ENCODE data around the gene TBX19. TPM values are rescaled to one million over a fixed set of nuclear protein-coding genes. Genes with fewer than 3 reads are reported as not detected.

The TBX19 gene
- total and polyA plus RNA-seq, 2 experiments from 2014 or later = 1.4 to 1.7 TPM

GRCh38 chr1:168288311-168289052, 7.8 kb downstream of the TBX19 start:
- peak in 1 of 2 donors; percentile 64 for DNase-seq (ENCODE audit: low read depth in 1 of 2, low spot score in 1 of 2)
- Histone ChIP-seq H3K27ac (no peak overlapping the region), H3K36me3 (no peaks in the 10 kb centered on the region), H3K9me3 (ENCODE audit: low read depth) (no peaks in the 10 kb centered on the region), H3K27me3 (no peaks in the 10 kb centered on the region), H3K4me1 (ENCODE audit: low read depth) (no peaks in the 10 kb centered on the region), H3K4me3 (no peak overlapping the region)
- no peak for TF ChIP-seq CTCF (IDR thresholded peaks at IDR 0.05; ENCODE audit: low read depth, low read length)

GRCh38 chr1:168291222-168291837, 10.7 kb downstream of the TBX19 start:
- no peak for DNase-seq (ENCODE audit: low read depth in 1 of 2, low spot score in 1 of 2)
- Histone ChIP-seq H3K4me3 (no peak overlapping the region), H3K9me3 (ENCODE audit: low read depth) (no peaks in the 10 kb centered on the region), H3K27ac (no peak overlapping the region), H3K36me3 (no peaks in the 10 kb centered on the region), H3K4me1 (ENCODE audit: low read depth) (no peaks in the 10 kb centered on the region), H3K27me3 (no peaks in the 10 kb centered on the region)
- no peak for TF ChIP-seq CTCF (IDR thresholded peaks at IDR 0.05; ENCODE audit: low read depth, low read length)

- H3K27ac ChIP-seq = no peak overlapping the region
- DNase-seq (ENCODE audit: low read depth in 1 of 2, low spot score in 1 of 2) = peak in 1 of 2 donors; percentile 16
- H3K4me3 ChIP-seq = no peak overlapping the region
- H3K27me3 ChIP-seq = no peaks in the 10 kb centered on the region
- H3K4me1 ChIP-seq (ENCODE audit: low read depth) = no peaks in the 10 kb centered on the region
- no peak for TF ChIP-seq CTCF (IDR thresholded peaks at IDR 0.05; ENCODE audit: low read depth, low read length)
- no peaks in the 10 kb centered on the region for H3K36me3 ChIP-seq
- no peaks in the 10 kb centered on the region for H3K9me3 ChIP-seq (ENCODE audit: low read depth)
Measured at GRCh38 chr1:168293356-168293755, 12.7 kb downstream of the TBX19 start.

GRCh38 chr1:168295411-168296114, 14.9 kb downstream of the TBX19 start:
- peak in 1 of 2 donors; percentile 8 for DNase-seq (ENCODE audit: low read depth in 1 of 2, low spot score in 1 of 2)
- TF ChIP-seq CTCF (IDR thresholded peaks at IDR 0.05; ENCODE audit: low read depth, low read length) = no peak
- Histone ChIP-seq H3K36me3 (no peaks in the 10 kb centered on the region), H3K9me3 (ENCODE audit: low read depth) (no peaks in the 10 kb centered on the region), H3K4me1 (ENCODE audit: low read depth) (peaks cover 1% of the 10 kb centered on the region), H3K27me3 (no peaks in the 10 kb centered on the region), H3K27ac (no peak overlapping the region), H3K4me3 (no peak overlapping the region)

- Histone ChIP-seq H3K4me1 (ENCODE audit: low read depth) (peaks cover 14% of the 10 kb centered on the region), H3K27ac (no peak overlapping the region), H3K9me3 (ENCODE audit: low read depth) (no peaks in the 10 kb centered on the region), H3K36me3 (no peaks in the 10 kb centered on the region), H3K27me3 (no peaks in the 10 kb centered on the region), H3K4me3 (no peak overlapping the region)
- no peak for TF ChIP-seq CTCF (IDR thresholded peaks at IDR 0.05; ENCODE audit: low read depth, low read length)
- DNase-seq (ENCODE audit: low read depth in 1 of 2, low spot score in 1 of 2) = no peak
Measured at GRCh38 chr1:168297019-168297730, 16.5 kb downstream of the TBX19 start.
